ENCODE data around the gene IP6K2. TPM values are rescaled to one million over a fixed set of nuclear protein-coding genes. Genes with fewer than 3 reads are reported as not detected.

Gene IP6K2
- total and polyA plus RNA-seq, 2 of the 13 experiments (the other 11 are each of a cell fraction or from before 2014, with no cell fraction given): 85.5 to 112 TPM

DNA sequence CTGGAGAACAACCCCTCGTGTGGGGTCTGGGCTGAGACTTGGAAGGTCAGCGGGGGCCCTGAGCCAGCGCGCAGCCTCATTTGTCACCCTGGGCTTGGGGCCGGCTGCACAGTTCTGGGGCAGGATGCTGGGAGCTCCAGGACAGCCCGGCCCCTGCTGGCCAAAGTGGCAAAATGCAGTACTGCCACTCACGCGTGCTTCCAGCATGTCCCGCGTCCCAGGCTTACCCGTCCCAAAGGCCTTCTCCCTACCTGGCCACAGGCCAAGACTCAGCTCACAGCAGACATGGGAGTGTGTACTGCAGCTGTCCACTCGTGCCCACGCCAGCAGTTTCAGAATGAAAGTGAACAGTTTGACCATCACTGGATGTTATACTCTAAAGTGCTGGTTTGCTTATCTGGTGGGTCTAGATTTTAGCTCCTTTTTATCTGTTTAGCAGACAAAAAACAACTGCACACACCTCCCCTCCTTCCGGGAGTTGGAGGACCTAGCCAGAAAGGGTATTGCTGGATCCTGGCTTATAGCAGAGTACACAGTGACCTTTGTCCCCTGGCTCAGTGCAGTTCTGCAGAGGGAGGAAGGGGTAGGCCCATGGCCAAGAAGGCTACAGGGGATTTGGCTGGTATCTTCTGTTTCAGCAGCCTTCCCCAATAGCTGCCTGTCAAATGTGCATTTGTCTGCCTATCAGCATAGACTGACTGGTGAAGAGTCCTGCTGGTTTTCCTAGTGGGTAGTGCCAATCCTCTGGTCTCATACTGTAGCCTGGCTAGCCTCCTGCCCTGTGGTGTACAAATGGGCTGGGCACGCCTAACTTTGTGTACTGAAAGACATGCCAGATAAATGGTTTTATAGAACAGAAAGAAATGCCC, 23.2 kb upstream of the IP6K2 start (continued):
- no peak for TF ChIP-seq PRDM15 (CRISPR knock-in tag; IDR thresholded peaks at IDR 0.05)
- no peak for TF ChIP-seq ZBED4 (CRISPR knock-in tag; IDR thresholded peaks at IDR 0.05; ENCODE audit: borderline replicate concordance)
- peak; percentile 84; the same call in 1 of the 2 replicates for TF ChIP-seq ZNF253 (CRISPR knock-in tag; IDR thresholded peaks at IDR 0.05; ENCODE audit: borderline replicate concordance)
- peak; percentile 72 for TF ChIP-seq ZNF18 (CRISPR knock-in tag; IDR thresholded peaks at IDR 0.05; ENCODE audit: insufficient replicate concordance)
- TF ChIP-seq CCDC6 (CRISPR knock-in tag; IDR thresholded peaks at IDR 0.05): no peak
- TF ChIP-seq HNRNPH1 (optimal IDR thresholded peaks at IDR 0.05; ENCODE audit: low read depth, low read length): no peak
- peak; percentile 93; the same call in 1 of the 2 replicates for TF ChIP-seq ARID2 (CRISPR knock-in tag; IDR thresholded peaks at IDR 0.05; ENCODE audit: borderline replicate concordance)
- TF ChIP-seq ZNF160 (CRISPR knock-in tag; IDR thresholded peaks at IDR 0.05): 0 out of 2 replicates have a peak, but pooled peaks have one; percentile 34
- no peak for TF ChIP-seq KLF6 (CRISPR knock-in tag; IDR thresholded peaks at IDR 0.05)
- peak; percentile 35; the same call in 1 of the 2 replicates for TF ChIP-seq ZNF788 (CRISPR knock-in tag; IDR thresholded peaks at IDR 0.05; ENCODE audit: borderline replicate concordance)
- peak; percentile 89 for TF ChIP-seq RXRB (CRISPR knock-in tag; IDR thresholded peaks at IDR 0.05; ENCODE audit: borderline replicate concordance)
- no peak for TF ChIP-seq CEBPZ (IDR thresholded peaks at IDR 0.05; ENCODE audit: low read length)
- 0 out of 2 replicates have a peak, but pooled peaks have one; percentile 38 for TF ChIP-seq ZNF121 (CRISPR knock-in tag; IDR thresholded peaks at IDR 0.05)
- 0 out of 2 replicates have a peak, but pooled peaks have one; percentile 20 for TF ChIP-seq ADNP (CRISPR knock-in tag; IDR thresholded peaks at IDR 0.05)
- TF ChIP-seq SPEN (CRISPR knock-in tag; IDR thresholded peaks at IDR 0.05; ENCODE audit: low read depth): peak; percentile 55; the same call in 1 of the 2 replicates

All from HepG2 (cell line).